GM12892 (cell line): Measurements from ENCODE around the gene CFAP53.
A peak's percentile ranks its signal among the peaks of the same experiment; 100 is the strongest.

ENCODE experiments used
- DNase-seq: peaks from one replicate; pipeline ENCODE4 v3.0.0; 2011; ENCODE audit not compliant: insufficient read length
- FAIRE-seq: peaks from 2 replicates; lab custom pipeline; 2011; peaks lifted over from hg19 to GRCh38; lab: Jason Lieb, UNC
- POLR2A ChIP-seq: IDR thresholded peaks from 2 replicates; pipeline ENCODE4 v1.6.1; 2011; ENCODE audit warnings: low read depth, low read length, control low read depth
- POLR2AphosphoS5 ChIP-seq: IDR thresholded peaks from 2 replicates; pipeline ENCODE4 v1.6.1; 2011; ENCODE audit warnings: low read depth, low read length, control low read depth
- TAF1 ChIP-seq: IDR thresholded peaks from 2 replicates; pipeline ENCODE4 v1.6.1; 2011; ENCODE audit warnings: low read depth, mild to moderate bottlenecking, control low read depth, low read length, borderline replicate concordance

Gene CFAP53

DNA sequence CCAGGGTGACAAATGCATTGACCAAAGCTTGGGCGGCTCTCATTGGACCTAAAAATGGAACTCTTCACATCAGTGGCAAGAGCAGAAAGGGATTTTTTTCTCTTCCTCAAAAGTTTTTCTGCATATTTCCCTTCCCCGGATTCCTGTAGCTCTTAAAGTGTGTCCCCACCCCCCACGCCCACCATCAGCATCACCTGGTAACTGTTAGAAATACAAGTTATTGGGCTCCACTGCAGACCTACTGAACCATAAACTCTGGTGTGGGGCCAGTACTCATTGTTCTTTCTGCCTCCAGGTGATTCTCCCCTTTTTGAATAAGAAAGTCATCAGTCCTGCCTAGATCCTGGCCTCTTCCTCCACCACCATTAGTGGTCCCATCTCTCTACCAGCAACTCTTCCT, 70.0 kb downstream of the CFAP53 start:
- TF ChIP-seq POLR2A (no peak), TAF1 (no peak), POLR2AphosphoS5 (no peak)
- DNase-seq: no peak
- FAIRE-seq: no peak

DNA sequence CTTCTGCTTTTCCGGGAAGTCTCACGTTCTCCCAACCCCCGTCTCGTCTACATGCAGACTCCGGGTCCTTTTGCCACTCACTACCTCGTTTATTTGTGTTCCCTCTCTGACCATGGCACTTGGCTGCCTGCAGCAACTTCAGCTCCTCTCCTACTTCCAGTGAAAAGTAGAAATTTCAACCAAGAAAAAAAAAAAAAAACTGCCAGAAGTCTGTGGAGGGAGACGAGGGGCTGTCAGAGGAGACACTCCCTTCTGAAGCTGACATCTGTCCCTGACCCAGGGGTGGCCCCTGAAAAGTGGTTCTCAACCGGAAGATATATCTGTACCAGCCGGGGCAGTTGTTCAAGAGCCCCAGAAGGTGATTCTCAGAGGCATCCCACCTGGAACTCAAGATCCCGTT, 70.6 kb downstream of the CFAP53 start:
- TF ChIP-seq POLR2A (no peak), POLR2AphosphoS5 (no peak), TAF1 (no peak)
- FAIRE-seq: no peak
- no peak for DNase-seq

DNA sequence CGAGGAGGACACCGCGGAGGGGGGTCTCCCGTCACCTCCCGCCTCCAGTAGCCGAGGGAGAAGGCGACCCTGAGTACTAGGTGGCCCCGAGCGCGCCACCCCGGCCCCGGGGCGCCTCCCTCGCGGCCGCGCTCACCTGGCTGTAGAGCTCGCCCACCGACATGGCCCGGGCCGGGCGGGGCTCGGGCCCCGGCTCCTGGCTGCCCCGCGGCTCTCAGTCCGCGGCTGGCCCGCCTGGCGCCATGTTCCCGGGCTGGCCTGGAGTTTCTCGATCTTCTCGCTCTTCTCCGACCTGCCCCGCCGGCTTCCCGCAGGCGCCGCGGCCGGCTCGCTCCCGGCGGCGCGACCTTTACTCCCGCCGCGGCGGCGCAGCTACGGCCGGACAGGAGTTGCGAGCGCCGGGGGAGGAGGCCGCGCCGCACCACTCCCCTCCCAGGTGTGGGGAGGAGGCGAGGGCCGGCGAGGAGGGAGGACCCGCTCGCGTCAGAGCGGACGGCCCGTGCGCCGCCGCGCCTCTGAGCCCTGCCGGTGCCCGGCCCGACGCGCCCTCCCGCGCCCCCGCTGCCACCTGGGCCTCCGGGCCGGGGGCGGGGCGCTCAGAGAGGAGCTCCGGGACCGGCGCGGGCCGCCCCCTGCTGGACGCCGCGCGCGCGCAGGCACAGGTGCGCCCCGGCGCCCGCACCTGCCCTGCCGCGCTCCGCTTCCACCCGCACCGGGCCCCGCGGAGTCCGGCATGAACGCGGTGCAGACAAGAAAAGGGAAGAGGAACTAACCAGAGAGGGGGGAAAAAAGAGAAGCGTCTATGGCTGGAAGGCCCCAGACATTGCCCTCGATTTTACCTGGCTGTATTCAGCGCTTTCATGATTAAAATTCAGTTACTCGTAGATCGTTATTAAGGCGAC, 71.4 kb downstream of the CFAP53 start, which contains the start of gene MYO5B:
TSS of gene MYO5B (minus strand) at position 517 of the 902 bp plus-strand sequence. CDS start at position 163, 354 bp downstream.
- peak; percentile 30 for FAIRE-seq
- peak; percentile 66 for DNase-seq
- TF ChIP-seq TAF1: no peak
- TF ChIP-seq POLR2AphosphoS5: no peak
- TF ChIP-seq POLR2A: no peak

DNA sequence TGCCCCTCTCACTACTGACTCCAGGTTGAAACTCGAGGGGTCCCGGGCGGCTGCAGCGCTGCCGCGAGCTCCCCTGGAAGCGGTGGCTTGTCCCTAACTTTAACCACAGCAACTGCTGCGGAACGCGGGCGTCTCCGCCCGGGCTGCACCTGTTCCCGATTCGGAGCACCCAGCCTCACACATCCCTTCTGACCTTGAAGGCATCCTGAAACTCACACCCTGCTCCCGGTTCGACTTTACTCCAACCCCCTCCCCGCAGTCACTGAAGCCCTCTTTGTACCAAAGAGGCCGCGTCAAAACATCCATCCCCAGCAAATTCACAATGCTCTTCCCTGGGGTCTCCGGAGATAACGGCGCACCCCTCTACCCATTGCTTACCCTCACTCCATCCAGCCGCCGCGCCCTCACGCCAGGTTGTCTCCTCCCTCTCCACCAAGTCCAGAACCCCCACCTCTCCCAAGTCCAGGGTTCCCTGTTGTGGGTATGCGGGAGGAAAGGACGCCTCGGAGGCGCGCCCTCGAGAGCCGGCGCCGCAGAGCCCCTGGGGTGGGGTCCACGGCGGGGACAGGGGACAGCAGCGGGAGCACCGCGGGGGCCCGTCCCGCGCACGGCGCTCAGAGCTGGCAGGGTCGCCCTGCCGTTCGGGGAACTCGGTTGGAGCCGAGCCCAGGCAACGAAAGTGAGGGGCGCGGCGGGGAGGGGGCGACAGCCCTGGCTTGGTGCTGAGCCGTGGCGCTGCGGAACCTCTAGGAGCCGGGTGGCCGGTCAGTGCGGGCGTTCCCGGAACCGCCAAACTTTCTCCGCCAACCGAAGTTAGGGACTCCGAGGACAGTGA, 72.3 kb downstream of the CFAP53 start:
- peak; percentile 5 for FAIRE-seq
- TF ChIP-seq POLR2AphosphoS5: no peak
- TF ChIP-seq POLR2A: no peak
- TF ChIP-seq TAF1: no peak
- no peak for DNase-seq

DNA sequence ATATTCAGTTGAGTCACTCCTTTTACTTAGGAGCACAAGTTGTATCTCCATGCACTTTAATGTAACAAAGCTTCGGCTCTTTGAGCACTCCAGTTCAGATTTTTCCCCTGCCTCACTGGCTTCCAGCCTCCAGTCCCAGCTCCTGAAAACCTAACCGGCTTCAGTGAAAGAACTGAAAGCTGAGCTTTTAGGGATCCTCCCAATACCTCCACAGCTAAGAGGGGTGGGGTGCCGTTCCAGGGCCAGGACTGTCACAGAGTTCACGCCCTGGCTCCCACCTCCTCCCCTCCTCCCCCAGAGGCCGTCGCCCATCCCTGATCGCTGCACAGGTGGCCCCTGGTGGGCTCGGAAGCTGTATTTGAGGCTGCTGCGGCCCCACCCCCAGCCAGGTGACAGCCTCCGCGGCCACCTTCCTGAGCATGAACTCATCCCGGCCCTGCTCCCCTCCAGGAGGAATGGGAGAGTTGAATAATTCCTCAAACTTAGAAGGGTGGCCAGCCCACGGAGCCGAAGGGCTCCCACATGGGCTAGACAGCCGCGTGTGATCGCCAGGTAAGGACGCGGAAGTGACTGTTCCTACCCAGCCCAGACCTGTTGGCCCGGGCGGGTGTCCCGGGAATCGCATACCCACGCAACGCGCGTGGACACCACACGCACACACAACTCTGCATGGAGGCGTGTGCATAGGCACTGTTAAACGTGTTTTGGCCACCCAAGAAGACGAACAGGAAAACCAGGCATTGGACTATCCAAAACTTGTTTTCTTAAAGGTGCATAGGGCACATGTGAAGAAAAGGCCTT, 73.1 kb downstream of the CFAP53 start:
- FAIRE-seq (no peak), DNase-seq (no peak)
- TF ChIP-seq POLR2AphosphoS5: no peak
- no peak for TF ChIP-seq TAF1
- no peak for TF ChIP-seq POLR2A

DNA sequence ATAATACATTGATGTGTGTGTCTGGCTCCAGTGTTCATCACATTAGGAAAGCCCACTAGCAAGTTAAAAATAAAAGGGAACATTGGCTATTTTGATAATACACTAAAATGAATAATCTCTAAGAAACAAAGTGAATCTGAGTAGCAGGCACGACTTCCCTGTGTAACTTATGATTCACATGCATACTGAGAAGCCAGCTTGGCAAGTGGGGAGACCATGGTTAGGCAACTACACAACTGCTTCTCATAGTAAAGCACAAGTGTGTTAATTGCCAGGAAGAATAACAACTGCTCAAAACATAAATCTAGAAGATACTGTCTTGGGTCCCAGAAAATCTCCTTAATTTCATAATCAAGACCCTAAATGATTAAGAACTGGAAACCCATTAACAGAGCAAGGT, 75.4 kb downstream of the CFAP53 start:
- DNase-seq (no peak), FAIRE-seq (no peak)
- TF ChIP-seq POLR2AphosphoS5: no peak

DNA sequence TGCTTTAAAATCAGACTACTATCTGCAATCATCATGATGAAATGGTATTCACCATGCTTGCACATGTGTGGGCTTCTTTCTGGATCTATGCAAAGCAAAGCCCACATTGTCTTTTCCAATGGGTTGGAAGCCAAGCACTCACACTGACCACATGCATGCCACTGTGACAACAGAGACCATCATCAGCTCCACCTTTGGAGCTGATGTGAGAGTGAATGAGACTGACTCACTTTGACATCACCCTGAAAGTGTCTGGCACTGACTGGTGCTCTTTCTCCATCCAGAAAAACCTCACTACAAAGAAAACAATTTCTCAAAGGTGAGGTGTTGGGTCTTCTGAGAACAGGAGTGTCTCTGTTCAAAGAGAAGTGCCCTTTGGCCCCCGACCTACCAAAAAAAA, 76.1 kb downstream of the CFAP53 start:
- TF ChIP-seq TAF1 (no peak), POLR2A (no peak), POLR2AphosphoS5 (no peak)
- DNase-seq: no peak
- no peak for FAIRE-seq

DNA sequence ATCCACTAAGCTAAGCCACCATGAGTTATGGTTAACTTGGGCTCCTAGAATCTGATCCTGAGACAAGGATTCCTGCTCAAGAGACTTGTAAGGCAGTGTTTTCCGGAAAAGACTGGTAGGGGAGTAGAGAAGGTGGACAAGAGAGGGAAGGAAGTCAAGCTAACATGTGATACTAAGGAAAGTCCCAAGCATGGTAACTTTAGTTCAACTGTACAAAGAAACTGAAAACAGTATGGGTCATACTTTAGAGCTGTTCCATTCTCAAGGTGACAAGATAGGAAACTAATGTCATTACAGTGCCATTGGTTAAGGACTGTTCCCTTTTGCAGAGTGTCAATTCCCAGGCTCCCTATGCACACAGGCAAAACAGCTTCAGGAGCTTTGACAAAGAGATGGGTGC, 77.1 kb downstream of the CFAP53 start:
- no peak for TF ChIP-seq POLR2AphosphoS5
- TF ChIP-seq TAF1: no peak
- no peak for TF ChIP-seq POLR2A
- DNase-seq: no peak
- no peak for FAIRE-seq

DNA sequence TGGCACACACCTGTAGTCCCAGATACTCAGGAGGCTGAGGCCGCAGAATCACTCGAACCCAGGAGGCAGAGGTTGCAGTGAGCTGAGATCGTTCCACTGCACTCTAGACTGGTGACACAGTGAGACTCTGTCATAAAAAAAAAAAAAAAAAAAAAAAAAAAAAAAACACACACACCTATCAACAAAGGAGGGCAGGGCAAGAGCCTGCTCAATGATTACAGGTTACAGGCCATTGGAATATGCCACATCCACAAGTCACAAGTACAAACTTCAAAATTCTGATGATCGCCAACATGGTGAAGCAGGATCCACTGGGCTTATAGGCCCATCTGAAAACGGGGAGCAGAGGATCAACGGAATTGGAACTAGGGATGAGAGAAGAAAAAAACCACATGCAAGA, 77.6 kb downstream of the CFAP53 start:
- FAIRE-seq (no peak), DNase-seq (no peak)
- TF ChIP-seq TAF1 (no peak), POLR2A (no peak), POLR2AphosphoS5 (no peak)

DNA sequence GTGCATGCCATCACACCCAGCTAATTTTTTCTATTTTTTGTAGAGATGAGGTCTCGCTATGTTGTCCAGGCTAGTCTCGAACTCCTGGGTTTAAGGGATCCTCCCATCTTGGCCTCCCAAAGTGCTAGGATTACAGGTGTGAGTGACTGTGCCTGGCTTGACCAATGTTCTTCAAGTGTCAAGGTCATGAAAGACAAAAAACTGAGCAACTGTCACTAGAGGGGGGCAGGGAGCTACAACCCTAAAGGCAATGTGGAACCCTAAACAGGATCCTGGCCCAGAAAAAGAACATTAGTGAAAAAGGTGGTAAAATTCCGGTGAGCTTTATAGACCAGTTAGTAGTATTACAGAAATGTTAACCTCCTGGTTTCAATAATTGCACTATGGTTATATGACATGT, 78.6 kb downstream of the CFAP53 start:
- TF ChIP-seq TAF1 (no peak), POLR2A (no peak), POLR2AphosphoS5 (no peak)
- FAIRE-seq: no peak
- no peak for DNase-seq

DNA sequence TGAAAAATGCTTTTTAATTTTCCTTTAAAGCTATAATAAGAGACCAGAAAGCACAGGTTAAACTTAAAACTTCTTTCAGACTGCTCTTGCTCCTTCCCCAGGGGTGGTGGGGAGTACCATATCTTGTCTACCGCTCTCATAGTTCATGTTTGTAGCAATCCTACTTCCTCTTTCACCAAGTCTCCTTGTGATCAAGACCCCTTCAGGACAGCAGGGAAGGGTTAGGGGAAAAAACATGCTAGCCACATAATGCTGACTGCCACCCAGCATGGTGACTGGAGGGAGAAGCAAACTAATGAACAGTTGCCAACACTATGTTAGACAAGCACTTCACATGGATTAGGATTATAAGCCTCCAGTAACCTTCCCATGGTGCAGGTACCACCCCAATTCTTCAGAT, 79.9 kb downstream of the CFAP53 start:
- no peak for FAIRE-seq
- TF ChIP-seq POLR2A (no peak), TAF1 (no peak)
- no peak for DNase-seq
